ENCODE data around the gene ASTN1.
A peak's percentile ranks its signal among the peaks of the same experiment; 100 is the strongest.

- TF ChIP-seq CTCF (conservative IDR thresholded peaks at IDR 0.05 in 1 of 2, IDR thresholded peaks at IDR 0.05 in 1 of 2; ENCODE audit: extremely low read depth in 1 of 2, insufficient read depth in 1 of 2, low read depth in 1 of 2, low read length in 2 of 2) (peak in 1 of 2 donors; percentile 6), EZH2 (IDR thresholded peaks at IDR 0.05; ENCODE audit: borderline replicate concordance, low read length) (no peak)
Measured at GRCh38 chr1:176829261-176829660, 335.3 kb downstream of the ASTN1 start.
